Measurements from ENCODE around the gene MLIP. TPM values are rescaled to one million over a fixed set of nuclear protein-coding genes. Genes with fewer than 3 reads are reported as not detected.

MLIP gene
- total and polyA plus RNA-seq, 2 experiments from 2014 or later, result not detected

GRCh38 chr6:54157405-54157804 lies 46.2 kb downstream of the MLIP start:
- H3K4me1 Mint-ChIP-seq, result peaks cover under 1% of the 10 kb centered on the region; the same call in 1 of the 3 replicates
- DNase-seq (ENCODE audit: low spot score) (no peak), ATAC-seq (no peak)
- H3K27ac ChIP-seq (ENCODE audit: low read depth), result no peak overlapping the region
- H3K27ac Mint-ChIP-seq, result no peak overlapping the region
- no peaks in the 10 kb centered on the region for H3K79me2 ChIP-seq (replicated peaks; ENCODE audit: insufficient read depth)
- no peaks in the 10 kb centered on the region for H3K36me3 ChIP-seq (ENCODE audit: insufficient read depth)
- H3K4me3 Mint-ChIP-seq, result no peak overlapping the region
- no peaks in the 10 kb centered on the region for H4K20me1 ChIP-seq (replicated peaks; ENCODE audit: insufficient read depth)
- no peaks in the 10 kb centered on the region for H3K36me3 Mint-ChIP-seq (ENCODE audit: low read depth)
- H3K27me3 ChIP-seq (ENCODE audit: insufficient read depth), result no peaks in the 10 kb centered on the region
- no peaks in the 10 kb centered on the region for H3K27me3 Mint-ChIP-seq (ENCODE audit: insufficient read depth, low read depth, poor library complexity)
- H2AFZ ChIP-seq, result peak overlapping the region; percentile 60; the same call in 1 of the 2 replicates
- H3K4me1 ChIP-seq (ENCODE audit: insufficient read depth), result no peaks in the 10 kb centered on the region
- no peaks in the 10 kb centered on the region for H3K9me2 ChIP-seq (ENCODE audit: insufficient read depth)
- H3K4me3 ChIP-seq, result no peak overlapping the region
- no peak overlapping the region for H3K4me2 ChIP-seq
- no peaks in the 10 kb centered on the region for H3K9me3 Mint-ChIP-seq
- TF ChIP-seq NANOG (IDR thresholded peaks at IDR 0.05; ENCODE audit: borderline replicate concordance) (no peak), JUNB (IDR thresholded peaks at IDR 0.05; ENCODE audit: unreplicated experiment) (no peak), EZH2phosphoT487 (IDR thresholded peaks at IDR 0.05; ENCODE audit: unreplicated experiment) (no peak), CTCF (conservative IDR thresholded peaks at IDR 0.05; ENCODE audit: low read depth in 2 of 2) (no peak), ZNF331 (CRISPR knock-in tag; IDR thresholded peaks at IDR 0.05; ENCODE audit: low read depth) (no peak), POLR2AphosphoS5 (IDR thresholded peaks at IDR 0.05; ENCODE audit: low read depth) (no peak), STAT1 (IDR thresholded peaks at IDR 0.05; ENCODE audit: unreplicated experiment) (no peak), ZNF462 (CRISPR knock-in tag; IDR thresholded peaks at IDR 0.05) (no peak), REST (IDR thresholded peaks at IDR 0.05; ENCODE audit: unreplicated experiment) (no peak), ZNF114 (CRISPR knock-in tag; IDR thresholded peaks at IDR 0.05) (no peak), CREB1 (CRISPR knock-in tag; IDR thresholded peaks at IDR 0.05; ENCODE audit: low read depth) (no peak), EZH2 (IDR thresholded peaks at IDR 0.05; ENCODE audit: low read depth, unreplicated experiment) (no peak), ETS1 (IDR thresholded peaks at IDR 0.05) (no peak)
- H3F3A ChIP-seq (replicated peaks; ENCODE audit: low read depth), result no peaks in the 10 kb centered on the region
